ENCODE measurements around the gene SIAH1.
"Not testable (repeated sequence)": the region's sequence is repeated elsewhere in the genome, so short reads cannot be mapped to it uniquely, and the experiment has no call there.

GRCh38 chr16:48354385-48354784 lies 30.8 kb downstream of the SIAH1 start:
- not testable (repeated sequence) for TF ChIP-seq CTCF (conservative IDR thresholded peaks at IDR 0.05); EZH2 (IDR thresholded peaks at IDR 0.05; ENCODE audit: low read depth)

Measured in PC-9 (cell line).